HL-60 (cell line): Measurements from ENCODE around the gene MYBPC2.
A peak's percentile ranks its signal among the peaks of the same experiment; 100 is the strongest.

Experiments
- DNase-seq, 2 experiments: peaks; one replicate each; pipeline ENCODE4 v3.0.0-alpha.2; 2010 to 2020; ENCODE audit warnings: low read depth in 1 of 2, low spot score in 1 of 2
- H3K27ac ChIP-seq: fragments of 250-450 bp; sonication (Bioruptor Pico); replicated peaks from 2 replicates; pipeline ENCODE4 v1.5.1; 2020; ENCODE audit warnings: mild to moderate bottlenecking, moderate library complexity
- H3K27me3 ChIP-seq: fragments of 250-450 bp; sonication (Bioruptor Pico); 2 replicates; pipeline ENCODE4 v1.5.1; 2021; ENCODE audit warnings: mild to moderate bottlenecking, moderate library complexity; ENCODE audit not compliant: insufficient read depth, poor library complexity, severe bottlenecking
- H3K4me3 ChIP-seq: replicated peaks from 2 replicates; pipeline ENCODE4 v1.5.1; 2011; ENCODE audit warnings: mild to moderate bottlenecking, control low read depth, low read length; ENCODE audit not compliant: insufficient read depth
- CTCF ChIP-seq: IDR thresholded peaks from one replicate; pipeline ENCODE4 v1.5.1; 2011; ENCODE audit warnings: low read length, control low read depth, inconsistent platforms; ENCODE audit not compliant: insufficient read depth
- GABPA ChIP-seq: IDR thresholded peaks from 2 replicates; pipeline ENCODE4 v1.6.1; 2012; ENCODE audit warnings: low read depth
- POLR2AphosphoS5 ChIP-seq: IDR thresholded peaks from 2 replicates; pipeline ENCODE4 v1.6.1; 2012; ENCODE audit warnings: low read depth
- REST ChIP-seq: IDR thresholded peaks from 2 replicates; pipeline ENCODE4 v1.6.1; 2012; ENCODE audit warnings: low read depth; ENCODE audit not compliant: insufficient replicate concordance
- SPI1 ChIP-seq: IDR thresholded peaks from 2 replicates; pipeline ENCODE4 v1.6.1; 2012; ENCODE audit warnings: low read depth, mild to moderate bottlenecking, borderline replicate concordance

The MYBPC2 gene

GRCh38 chr19:50402544-50403301 is 30.0 kb upstream of the MYBPC2 start:
- Histone ChIP-seq H3K27me3 (no peaks in the 10 kb centered on the region), H3K27ac (no peak overlapping the region), H3K4me3 (no peak overlapping the region)
- peak; percentile 22; the same call in 1 of the 2 replicates for TF ChIP-seq POLR2AphosphoS5
- no peak for TF ChIP-seq CTCF
- no peak for DNase-seq

- no peak for TF ChIP-seq REST
- no peak for TF ChIP-seq CTCF
- TF ChIP-seq POLR2AphosphoS5: no peak
- no peak for TF ChIP-seq GABPA
- DNase-seq: no peak
- H3K27ac ChIP-seq: no peak overlapping the region
Observed at GRCh38 chr19:50406156-50406820, 26.4 kb upstream of the MYBPC2 start.

GRCh38 chr19:50406829-50407228 is 25.9 kb upstream of the MYBPC2 start:
- no peak overlapping the region for H3K4me3 ChIP-seq

More at GRCh38 chr19:50406156-50406820, 26.4 kb upstream of the MYBPC2 start:
- Histone ChIP-seq H3K4me3 (no peak overlapping the region), H3K27me3 (no peaks in the 10 kb centered on the region)

More at GRCh38 chr19:50406829-50407228, 25.9 kb upstream of the MYBPC2 start:
- Histone ChIP-seq H3K27me3 (no peaks in the 10 kb centered on the region), H3K27ac (no peak overlapping the region)
- DNase-seq: no peak
- TF ChIP-seq GABPA (no peak), REST (no peak), CTCF (no peak), SPI1 (no peak), POLR2AphosphoS5 (no peak)
